ENCODE data around the gene SNCAIP. TPM values are rescaled to one million over a fixed set of nuclear protein-coding genes. Genes with fewer than 3 reads are reported as not detected.

SNCAIP gene
- total RNA-seq, 4 donors from 2014 or later, result 4.9 to 7.7 (median 6.8) TPM

- no peak for TF ChIP-seq CTCF (IDR thresholded peaks at IDR 0.05; ENCODE audit: low read depth)
Observed at GRCh38 chr5:122493091-122494021, 181.3 kb downstream of the SNCAIP start.

DNA sequence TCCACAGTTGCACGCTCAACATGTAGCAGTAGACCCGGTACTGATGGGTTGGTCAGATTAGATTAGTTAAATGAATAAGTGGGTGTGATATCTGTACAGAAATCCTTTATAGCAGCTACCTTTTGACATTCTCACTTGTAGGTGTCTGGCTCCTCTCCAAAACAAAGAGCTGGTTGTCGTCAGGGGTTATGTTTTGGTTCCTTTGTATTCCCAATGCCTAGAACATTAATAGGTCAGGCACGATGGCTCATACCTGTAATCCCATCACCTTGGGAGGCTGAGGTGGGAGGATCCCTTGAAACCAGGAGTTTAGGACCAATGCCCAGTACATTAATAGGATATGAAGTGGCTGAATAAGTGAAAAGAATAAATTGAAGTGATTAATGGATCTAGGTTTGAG is 182.1 kb downstream of the SNCAIP start:
- TF ChIP-seq CTCF (IDR thresholded peaks at IDR 0.05; ENCODE audit: low read depth), result no peak

- no peak for TF ChIP-seq CTCF (IDR thresholded peaks at IDR 0.05; ENCODE audit: low read depth)
Observed at GRCh38 chr5:122498163-122498562, 186.1 kb downstream of the SNCAIP start.

GRCh38 chr5:122499585-122499984 is 187.5 kb downstream of the SNCAIP start:
- TF ChIP-seq CTCF (IDR thresholded peaks at IDR 0.05; ENCODE audit: low read depth), result no peak

DNA sequence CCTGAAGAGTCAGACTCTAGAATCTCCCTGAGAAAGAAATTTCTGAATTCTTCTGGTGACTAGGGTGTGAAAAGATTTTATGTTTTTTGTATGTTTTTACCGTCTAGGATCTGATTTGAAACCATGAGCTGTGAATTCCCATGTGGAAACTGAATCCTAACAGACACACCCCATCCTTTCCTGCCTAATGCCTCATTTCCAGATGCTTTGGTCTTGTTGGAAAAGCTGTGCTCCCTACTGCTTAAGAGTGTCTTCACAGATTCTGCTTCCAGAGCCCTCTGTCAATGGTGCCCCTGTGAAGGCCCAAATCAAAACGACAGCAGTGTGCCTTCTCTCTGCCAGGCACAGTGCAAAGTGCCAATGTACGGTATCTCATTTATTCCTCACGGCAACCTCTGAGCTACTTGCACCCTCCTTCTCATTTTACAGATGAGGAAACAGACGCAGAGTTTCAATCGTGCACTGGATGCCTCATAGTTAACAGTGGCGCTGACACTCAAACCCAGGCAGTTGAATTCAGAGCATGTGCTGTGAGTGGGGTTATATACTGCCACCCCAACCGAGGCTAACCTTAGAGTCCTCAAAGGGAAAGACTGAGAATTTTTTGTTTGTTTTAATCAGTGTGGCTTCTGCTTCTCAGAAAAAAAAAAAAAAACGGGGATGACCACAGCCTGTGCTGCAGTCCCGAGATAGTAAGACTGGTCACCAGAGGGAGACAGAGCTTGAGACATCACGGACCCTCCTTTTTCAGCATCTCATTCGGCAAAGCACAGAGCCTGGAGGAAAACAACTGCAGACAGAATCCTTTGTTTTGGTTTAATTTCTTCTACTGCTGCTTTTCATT is 188.4 kb downstream of the SNCAIP start:
- TF ChIP-seq CTCF (IDR thresholded peaks at IDR 0.05; ENCODE audit: low read depth), result no peak

DNA sequence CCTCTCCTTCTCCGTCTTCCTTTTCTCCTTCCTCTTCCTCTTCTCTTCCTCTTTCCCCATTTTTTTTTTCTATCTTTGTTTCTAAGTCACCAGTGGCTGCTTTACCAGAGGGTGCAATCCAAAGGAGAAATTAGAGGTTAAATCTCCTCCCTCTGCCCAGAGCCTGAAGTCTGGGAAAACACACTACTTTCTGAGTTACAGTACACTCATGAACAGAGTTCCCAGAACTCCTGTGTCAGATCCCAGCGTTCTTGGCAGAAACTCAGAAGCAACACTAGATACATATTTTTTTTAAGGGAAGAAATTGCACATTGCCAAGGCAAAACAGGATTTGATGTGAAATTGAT is 189.0 kb downstream of the SNCAIP start:
- TF ChIP-seq CTCF (IDR thresholded peaks at IDR 0.05; ENCODE audit: low read depth), result no peak

DNA sequence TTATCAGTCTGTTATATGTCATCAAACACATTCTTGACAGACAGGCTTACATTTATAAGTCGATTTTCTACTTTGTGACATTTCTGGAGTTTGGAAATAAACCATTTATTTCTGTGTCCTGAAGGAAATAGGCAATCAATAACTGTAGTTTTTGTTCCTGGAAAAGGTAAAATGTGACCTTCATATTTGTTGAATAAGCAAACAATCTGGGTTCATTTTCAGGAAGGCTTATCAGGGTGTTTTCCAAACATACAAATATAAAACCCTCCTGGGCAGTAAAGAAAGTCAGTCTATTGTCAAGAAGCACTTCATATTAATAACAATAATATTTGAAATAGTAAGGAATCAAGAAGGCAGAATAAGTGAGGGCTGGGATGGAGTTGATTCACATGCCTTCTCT is 195.0 kb downstream of the SNCAIP start:
- no peak for TF ChIP-seq CTCF (IDR thresholded peaks at IDR 0.05; ENCODE audit: low read depth)

All from subcutaneous adipose tissue (tissue), 4 donors.